Thyroid gland (tissue), 4 donors: ENCODE results near the gene URB1.

ENCODE experiments used
- POLR2A ChIP-seq, 2 donors: fragments of 450-650 bp; IDR thresholded peaks; one replicate each; pipeline ENCODE4 v1.6.1; 2017; ENCODE audit warnings: antibody characterized with exemption in 2 of 2, mild to moderate bottlenecking in 2 of 2, moderate library complexity in 1 of 2
- TF ChIP-seq, protein P1 (sequence below), 6 experiments: fragments of 200-600 bp in 3 of 6; fragments of 450-650 bp in 3 of 6; sonication (generic) in 3 of 6; IDR thresholded peaks; one replicate each; pipeline ENCODE4 v1.5.1; 2016 to 2019; ENCODE audit warnings: antibody characterized with exemption in 6 of 6, mild to moderate bottlenecking in 2 of 6, inconsistent platforms in 1 of 6, moderate library complexity in 1 of 6

DNA sequence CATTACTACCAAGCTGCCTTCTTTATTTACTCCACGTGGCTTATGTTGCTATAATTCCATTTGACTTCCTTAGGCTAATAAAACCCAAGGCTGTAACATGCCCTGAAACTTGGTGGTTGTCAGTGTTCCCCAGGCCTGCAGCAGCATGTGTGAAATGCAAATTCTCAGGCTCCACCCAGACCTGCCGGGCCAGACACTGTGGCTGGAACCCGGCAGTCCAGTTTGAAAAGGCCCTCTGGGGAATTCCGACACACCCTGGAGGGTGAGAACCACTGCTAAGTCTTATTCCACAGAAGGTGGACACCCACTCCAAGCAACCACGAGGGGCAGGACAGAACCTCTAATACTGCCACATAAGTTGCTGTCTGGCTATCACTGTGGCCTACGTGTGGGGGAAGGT, 41.4 kb downstream of the URB1 start:
- TF ChIP-seq POLR2A (IDR thresholded peaks at IDR 0.05), result no peak
- TF ChIP-seq, protein P1, sequence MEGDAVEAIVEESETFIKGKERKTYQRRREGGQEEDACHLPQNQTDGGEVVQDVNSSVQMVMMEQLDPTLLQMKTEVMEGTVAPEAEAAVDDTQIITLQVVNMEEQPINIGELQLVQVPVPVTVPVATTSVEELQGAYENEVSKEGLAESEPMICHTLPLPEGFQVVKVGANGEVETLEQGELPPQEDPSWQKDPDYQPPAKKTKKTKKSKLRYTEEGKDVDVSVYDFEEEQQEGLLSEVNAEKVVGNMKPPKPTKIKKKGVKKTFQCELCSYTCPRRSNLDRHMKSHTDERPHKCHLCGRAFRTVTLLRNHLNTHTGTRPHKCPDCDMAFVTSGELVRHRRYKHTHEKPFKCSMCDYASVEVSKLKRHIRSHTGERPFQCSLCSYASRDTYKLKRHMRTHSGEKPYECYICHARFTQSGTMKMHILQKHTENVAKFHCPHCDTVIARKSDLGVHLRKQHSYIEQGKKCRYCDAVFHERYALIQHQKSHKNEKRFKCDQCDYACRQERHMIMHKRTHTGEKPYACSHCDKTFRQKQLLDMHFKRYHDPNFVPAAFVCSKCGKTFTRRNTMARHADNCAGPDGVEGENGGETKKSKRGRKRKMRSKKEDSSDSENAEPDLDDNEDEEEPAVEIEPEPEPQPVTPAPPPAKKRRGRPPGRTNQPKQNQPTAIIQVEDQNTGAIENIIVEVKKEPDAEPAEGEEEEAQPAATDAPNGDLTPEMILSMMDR (IDR thresholded peaks at IDR 0.05), result no peak
